MM.1S (cell line): ENCODE results near the gene COBLL1.

ENCODE experiments used
- EZH2 ChIP-seq: fragments of 300-600 bp; sonication (generic); optimal IDR thresholded peaks from 2 replicates; pipeline ENCODE3; 2017; ENCODE audit warnings: low read depth, mild to moderate bottlenecking, antibody characterized with exemption, low read length, mixed read lengths
- EZH2phosphoT487 ChIP-seq: fragments of 300-600 bp; sonication (generic); IDR thresholded peaks from 2 replicates; pipeline ENCODE4 v1.6.1; 2018; ENCODE audit warnings: antibody characterized with exemption, low read length
- TF ChIP-seq, protein P1 (sequence below): fragments of 300-600 bp; sonication (generic); IDR thresholded peaks from 2 replicates; pipeline ENCODE4 v1.5.1; 2016; ENCODE audit warnings: antibody characterized with exemption, low read length, mixed read lengths

DNA sequence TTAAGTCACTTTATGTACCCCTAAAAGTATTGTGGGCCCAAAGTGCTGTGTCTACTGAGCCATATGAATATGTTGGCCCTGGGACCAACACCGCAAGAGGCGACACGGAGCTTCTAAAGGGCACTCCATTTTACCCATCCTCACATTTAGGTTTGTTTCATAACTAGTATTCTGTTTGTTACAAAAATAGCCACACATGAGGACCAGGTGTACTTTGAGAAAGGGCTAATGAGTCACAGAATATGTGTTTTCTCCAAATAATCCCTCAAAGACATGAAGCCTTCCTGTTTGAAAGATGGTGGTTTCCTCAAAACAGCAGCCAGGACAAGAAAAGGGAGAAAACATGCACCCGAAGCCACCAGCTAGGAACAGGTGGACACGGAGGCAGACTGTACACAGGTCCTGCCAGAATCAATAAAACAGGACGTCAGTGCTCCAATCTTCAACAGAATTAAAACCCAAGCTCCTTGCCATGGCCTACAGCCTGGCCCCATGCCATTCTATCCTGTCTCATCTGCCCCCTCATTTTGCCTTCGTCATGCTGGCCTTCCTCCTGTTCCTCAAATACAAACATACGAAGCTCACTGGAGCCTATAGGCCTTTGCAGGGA lies 198.6 kb downstream of the COBLL1 start:
- TF ChIP-seq, protein P1, sequence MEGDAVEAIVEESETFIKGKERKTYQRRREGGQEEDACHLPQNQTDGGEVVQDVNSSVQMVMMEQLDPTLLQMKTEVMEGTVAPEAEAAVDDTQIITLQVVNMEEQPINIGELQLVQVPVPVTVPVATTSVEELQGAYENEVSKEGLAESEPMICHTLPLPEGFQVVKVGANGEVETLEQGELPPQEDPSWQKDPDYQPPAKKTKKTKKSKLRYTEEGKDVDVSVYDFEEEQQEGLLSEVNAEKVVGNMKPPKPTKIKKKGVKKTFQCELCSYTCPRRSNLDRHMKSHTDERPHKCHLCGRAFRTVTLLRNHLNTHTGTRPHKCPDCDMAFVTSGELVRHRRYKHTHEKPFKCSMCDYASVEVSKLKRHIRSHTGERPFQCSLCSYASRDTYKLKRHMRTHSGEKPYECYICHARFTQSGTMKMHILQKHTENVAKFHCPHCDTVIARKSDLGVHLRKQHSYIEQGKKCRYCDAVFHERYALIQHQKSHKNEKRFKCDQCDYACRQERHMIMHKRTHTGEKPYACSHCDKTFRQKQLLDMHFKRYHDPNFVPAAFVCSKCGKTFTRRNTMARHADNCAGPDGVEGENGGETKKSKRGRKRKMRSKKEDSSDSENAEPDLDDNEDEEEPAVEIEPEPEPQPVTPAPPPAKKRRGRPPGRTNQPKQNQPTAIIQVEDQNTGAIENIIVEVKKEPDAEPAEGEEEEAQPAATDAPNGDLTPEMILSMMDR, result no peak
- no peak for TF ChIP-seq EZH2phosphoT487
- TF ChIP-seq EZH2, result no peak
